ENCODE data around the gene GCH1.
"Not testable (repeated sequence)": the region's sequence is repeated elsewhere in the genome, so short reads cannot be mapped to it uniquely, and the experiment has no call there.

The GCH1 gene

GRCh38 chr14:54881235-54881760, 21.3 kb downstream of the GCH1 start:
- Histone ChIP-seq H3K4me3 (ENCODE audit: low read length) (peak overlapping the region; percentile 73), H3K27ac (ENCODE audit: low read length) (peak overlapping the region; percentile 28; the same call in 1 of the 2 replicates), H3K9me3 (ENCODE audit: insufficient read depth, low read length) (no peaks in the 10 kb centered on the region), H4K20me1 (ENCODE audit: insufficient read depth, low read length) (no peaks in the 10 kb centered on the region), H3K36me3 (replicated peaks; ENCODE audit: low read depth, low read length) (no peaks in the 10 kb centered on the region), H3K27me3 (ENCODE audit: low read depth, low read length) (no peaks in the 10 kb centered on the region), H2AFZ (ENCODE audit: low read depth, low read length) (peak overlapping the region; percentile 93), H3K4me2 (ENCODE audit: low read length) (peak overlapping the region; percentile 87), H3K4me1 (ENCODE audit: low read length) (peaks cover 8% of the 10 kb centered on the region; the same call in 1 of the 2 replicates), H3K79me2 (ENCODE audit: low read length) (no peaks in the 10 kb centered on the region), H3K9ac (ENCODE audit: low read length) (peak overlapping the region; percentile 50)
- TF ChIP-seq EZH2phosphoT487 (IDR thresholded peaks at IDR 0.05; ENCODE audit: low read depth) = no peak
- TF ChIP-seq, protein P1, sequence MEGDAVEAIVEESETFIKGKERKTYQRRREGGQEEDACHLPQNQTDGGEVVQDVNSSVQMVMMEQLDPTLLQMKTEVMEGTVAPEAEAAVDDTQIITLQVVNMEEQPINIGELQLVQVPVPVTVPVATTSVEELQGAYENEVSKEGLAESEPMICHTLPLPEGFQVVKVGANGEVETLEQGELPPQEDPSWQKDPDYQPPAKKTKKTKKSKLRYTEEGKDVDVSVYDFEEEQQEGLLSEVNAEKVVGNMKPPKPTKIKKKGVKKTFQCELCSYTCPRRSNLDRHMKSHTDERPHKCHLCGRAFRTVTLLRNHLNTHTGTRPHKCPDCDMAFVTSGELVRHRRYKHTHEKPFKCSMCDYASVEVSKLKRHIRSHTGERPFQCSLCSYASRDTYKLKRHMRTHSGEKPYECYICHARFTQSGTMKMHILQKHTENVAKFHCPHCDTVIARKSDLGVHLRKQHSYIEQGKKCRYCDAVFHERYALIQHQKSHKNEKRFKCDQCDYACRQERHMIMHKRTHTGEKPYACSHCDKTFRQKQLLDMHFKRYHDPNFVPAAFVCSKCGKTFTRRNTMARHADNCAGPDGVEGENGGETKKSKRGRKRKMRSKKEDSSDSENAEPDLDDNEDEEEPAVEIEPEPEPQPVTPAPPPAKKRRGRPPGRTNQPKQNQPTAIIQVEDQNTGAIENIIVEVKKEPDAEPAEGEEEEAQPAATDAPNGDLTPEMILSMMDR (IDR thresholded peaks at IDR 0.05; ENCODE audit: low read depth, low read length) = 0 out of 2 replicates have a peak, but pooled peaks have one; percentile 3

- Histone ChIP-seq H3K9ac (ENCODE audit: low read length) (no peak overlapping the region), H3K4me1 (ENCODE audit: low read length) (peaks cover 8% of the 10 kb centered on the region; the same call in 1 of the 2 replicates), H3K4me2 (ENCODE audit: low read length) (no peak overlapping the region), H3K27ac (ENCODE audit: low read length) (no peak overlapping the region), H3K9me3 (ENCODE audit: insufficient read depth, low read length) (no peaks in the 10 kb centered on the region), H3K36me3 (replicated peaks; ENCODE audit: low read depth, low read length) (no peaks in the 10 kb centered on the region), H3K4me3 (ENCODE audit: low read length) (no peak overlapping the region), H3K27me3 (ENCODE audit: low read depth, low read length) (no peaks in the 10 kb centered on the region), H2AFZ (ENCODE audit: low read depth, low read length) (no peak overlapping the region), H4K20me1 (ENCODE audit: insufficient read depth, low read length) (no peaks in the 10 kb centered on the region), H3K79me2 (ENCODE audit: low read length) (no peaks in the 10 kb centered on the region)
- TF ChIP-seq, protein P1 (IDR thresholded peaks at IDR 0.05; ENCODE audit: low read depth, low read length) = no peak
- no peak for TF ChIP-seq EZH2phosphoT487 (IDR thresholded peaks at IDR 0.05; ENCODE audit: low read depth)
Measured at GRCh38 chr14:54877703-54878021, 25.0 kb downstream of the GCH1 start.

GRCh38 chr14:54877015-54877702, 25.5 kb downstream of the GCH1 start:
- Histone ChIP-seq H3K36me3 (replicated peaks; ENCODE audit: low read depth, low read length) (no peaks in the 10 kb centered on the region), H3K9me3 (ENCODE audit: insufficient read depth, low read length) (no peaks in the 10 kb centered on the region), H2AFZ (ENCODE audit: low read depth, low read length) (no peak overlapping the region), H3K27ac (ENCODE audit: low read length) (no peak overlapping the region), H3K79me2 (ENCODE audit: low read length) (no peaks in the 10 kb centered on the region), H3K27me3 (ENCODE audit: low read depth, low read length) (no peaks in the 10 kb centered on the region), H3K4me2 (ENCODE audit: low read length) (no peak overlapping the region), H3K9ac (ENCODE audit: low read length) (no peak overlapping the region), H3K4me1 (ENCODE audit: low read length) (peaks cover 8% of the 10 kb centered on the region; the same call in 1 of the 2 replicates), H3K4me3 (ENCODE audit: low read length) (no peak overlapping the region), H4K20me1 (ENCODE audit: insufficient read depth, low read length) (no peaks in the 10 kb centered on the region)
- no peak for TF ChIP-seq EZH2phosphoT487 (IDR thresholded peaks at IDR 0.05; ENCODE audit: low read depth)
- TF ChIP-seq, protein P1 (IDR thresholded peaks at IDR 0.05; ENCODE audit: low read depth, low read length) = no peak

- H3K27ac ChIP-seq (ENCODE audit: low read length); H3K36me3 ChIP-seq (replicated peaks; ENCODE audit: low read depth, low read length); H2AFZ ChIP-seq (ENCODE audit: low read depth, low read length); H3K9ac ChIP-seq (ENCODE audit: low read length); H3K4me3 ChIP-seq (ENCODE audit: low read length); H3K4me1 ChIP-seq (ENCODE audit: low read length); H4K20me1 ChIP-seq (ENCODE audit: insufficient read depth, low read length); H3K79me2 ChIP-seq (ENCODE audit: low read length); H3K4me2 ChIP-seq (ENCODE audit: low read length); H3K9me3 ChIP-seq (ENCODE audit: insufficient read depth, low read length); H3K27me3 ChIP-seq (ENCODE audit: low read depth, low read length): not testable (repeated sequence)
Measured at GRCh38 chr14:54875648-54876047, 27.0 kb downstream of the GCH1 start.

GRCh38 chr14:54870154-54871090, 32.2 kb downstream of the GCH1 start:
- H3K9me3 ChIP-seq (ENCODE audit: insufficient read depth, low read length); H3K27ac ChIP-seq (ENCODE audit: low read length); H3K79me2 ChIP-seq (ENCODE audit: low read length); H3K4me1 ChIP-seq (ENCODE audit: low read length); H2AFZ ChIP-seq (ENCODE audit: low read depth, low read length); H3K4me3 ChIP-seq (ENCODE audit: low read length); H3K36me3 ChIP-seq (replicated peaks; ENCODE audit: low read depth, low read length); H4K20me1 ChIP-seq (ENCODE audit: insufficient read depth, low read length); H3K4me2 ChIP-seq (ENCODE audit: low read length); H3K9ac ChIP-seq (ENCODE audit: low read length); H3K27me3 ChIP-seq (ENCODE audit: low read depth, low read length): not testable (repeated sequence)

All from OCI-LY3 (cell line).